Measurements from ENCODE around the gene SLC7A14. TPM values are rescaled to one million over a fixed set of nuclear protein-coding genes. Genes with fewer than 3 reads are reported as not detected.
A peak's percentile ranks its signal among the peaks of the same experiment; 100 is the strongest.

SLC7A14 gene
- total and polyA plus RNA-seq, 10 of the 15 experiments (the other 5 are each of a cell fraction or from before 2014, with no cell fraction given): not detected

GRCh38 chr3:170633573-170633972 is 47.7 kb upstream of the SLC7A14 start:
- no peaks in the 10 kb centered on the region for H3K79me2 ChIP-seq (ENCODE audit: control insufficient read depth, insufficient read depth, low read length)
- ATAC-seq: no peak
- no peak for FAIRE-seq
- in situ Hi-C loops (cut with MboI): loop anchor here (10.0 kb wide), 1 partner anchor 579 kb away; no protein-coding TSS in a partner anchor
- no peak for DNase-seq (ENCODE audit: low read depth, low spot score)
- H3K4me1 ChIP-seq (ENCODE audit: control insufficient read depth, insufficient read depth, low read length): peaks cover 27% of the 10 kb centered on the region
- no peak overlapping the region for H2AFZ ChIP-seq (ENCODE audit: control insufficient read depth, low read depth, low read length)
- no peak overlapping the region for H3K9ac ChIP-seq (ENCODE audit: control insufficient read depth, insufficient read depth, low read length)
- H4K20me1 ChIP-seq (ENCODE audit: control insufficient read depth, insufficient read depth): peaks cover 2% of the 10 kb centered on the region; the same call in 1 of the 2 replicates
- no peak for TF ChIP-seq IKZF1 (conservative IDR thresholded peaks at IDR 0.05)
- no peak for TF ChIP-seq HDGF (IDR thresholded peaks at IDR 0.05)
- no peak for TF ChIP-seq TCF3 (IDR thresholded peaks at IDR 0.05; ENCODE audit: borderline replicate concordance, insufficient read depth, low read depth, low read length)
- no peak for TF ChIP-seq SUPT20H (IDR thresholded peaks at IDR 0.05; ENCODE audit: borderline replicate concordance, control insufficient read depth, low read depth, low read length)
- TF ChIP-seq ZZZ3 (IDR thresholded peaks at IDR 0.05; ENCODE audit: control insufficient read depth, insufficient read length, low read depth): no peak
- no peak for TF ChIP-seq ZNF384 (IDR thresholded peaks at IDR 0.05; ENCODE audit: borderline replicate concordance, low read depth, low read length)
- TF ChIP-seq SIN3A (IDR thresholded peaks at IDR 0.05; ENCODE audit: low read depth, low read length): no peak
- H3K27me3 ChIP-seq (replicated peaks in 1 of 2; ENCODE audit: control insufficient read depth in 2 of 2, insufficient read depth in 2 of 2, low read length in 1 of 2): peaks cover 0 to 5% of the 10 kb centered on the region in 2 experiments; a peak in 3 of 4 replicates
- no peak overlapping the region for H3K4me3 ChIP-seq
- 30% methylated on average over 4 of the region's 4 CpGs for WGBS (ENCODE audit: insufficient coverage, insufficient replicate concordance, low lambda C conversion rate, missing lambda C conversion rate)
- RAD21 ChIA-PET (ENCODE audit: unreplicated experiment): no interaction called here
- intact Hi-C loops (cut with micrococcal nuclease; ENCODE audit: unreplicated experiment): loop anchor here (5.0 kb wide), 2 partner anchors 206 to 576 kb away; no protein-coding TSS in a partner anchor
- H3K36me3 ChIP-seq (ENCODE audit: control insufficient read depth in 2 of 2, insufficient read depth in 2 of 2, low read length in 1 of 2): no peaks in the 10 kb centered on the region
- POLR2A ChIA-PET: interaction anchor here (0.6 kb wide), 1 partner anchor 70 kb away, joined by 5 read pairs; no protein-coding TSS in a partner anchor
- peak overlapping the region; percentile 34 for H3K4me2 ChIP-seq (ENCODE audit: control insufficient read depth, insufficient read depth)
- SMC1A ChIA-PET (ENCODE audit: uncharacterized antibody, unreplicated experiment): no interaction called here
- H3K27ac ChIP-seq (ENCODE audit: control insufficient read depth, insufficient read depth): no peak overlapping the region
- H3K9me3 ChIP-seq (replicated peaks; ENCODE audit: control insufficient read depth, insufficient read depth, low read length): no peaks in the 10 kb centered on the region; the same call in 2 of the 3 replicates
- CTCF ChIA-PET: no interaction called here
- no TSS peak for BruUV-seq (replicated peaks)

- BruUV-seq (replicated peaks): no TSS peak
- H2AFZ ChIP-seq (ENCODE audit: control insufficient read depth, low read depth, low read length): no peak overlapping the region
- DNase-seq (ENCODE audit: low read depth, low spot score) (peak; percentile 95), ATAC-seq (peak; percentile 97), FAIRE-seq (peak; percentile 100)
- H3K27ac ChIP-seq (ENCODE audit: control insufficient read depth, insufficient read depth): no peak overlapping the region
- POLR2A ChIA-PET: no interaction called here
- H3K4me2 ChIP-seq (ENCODE audit: control insufficient read depth, insufficient read depth): no peak overlapping the region; the same call in 1 of the 2 replicates
- no peaks in the 10 kb centered on the region for H3K36me3 ChIP-seq (ENCODE audit: control insufficient read depth in 2 of 2, insufficient read depth in 2 of 2, low read length in 1 of 2)
- CTCF ChIA-PET: no interaction called here
- SMC1A ChIA-PET (ENCODE audit: uncharacterized antibody, unreplicated experiment): no interaction called here
- intact Hi-C loops (cut with micrococcal nuclease; ENCODE audit: unreplicated experiment): loop anchor here (5.0 kb wide), 2 partner anchors 205 to 575 kb away; no protein-coding TSS in a partner anchor
- in situ Hi-C loops (cut with MboI): loop anchor here (10.0 kb wide), 1 partner anchor 578 kb away; no protein-coding TSS in a partner anchor
- RAD21 ChIA-PET (ENCODE audit: unreplicated experiment): no interaction called here
- H3K9ac ChIP-seq (ENCODE audit: control insufficient read depth, insufficient read depth, low read length): no peak overlapping the region
- H3K9me3 ChIP-seq (replicated peaks; ENCODE audit: control insufficient read depth, insufficient read depth, low read length): no peaks in the 10 kb centered on the region; the same call in 2 of the 3 replicates
- WGBS (ENCODE audit: insufficient coverage, insufficient replicate concordance, low lambda C conversion rate, missing lambda C conversion rate): 0% methylated on average over 4 of the region's 4 CpGs
- peaks cover 0 to 5% of the 10 kb centered on the region in 2 experiments; a peak in 3 of 4 replicates for H3K27me3 ChIP-seq (replicated peaks in 1 of 2; ENCODE audit: control insufficient read depth in 2 of 2, insufficient read depth in 2 of 2, low read length in 1 of 2)
- H4K20me1 ChIP-seq (ENCODE audit: control insufficient read depth, insufficient read depth): peaks cover 2% of the 10 kb centered on the region; the same call in 1 of the 2 replicates
- H3K4me1 ChIP-seq (ENCODE audit: control insufficient read depth, insufficient read depth, low read length): peaks cover 27% of the 10 kb centered on the region
- H3K79me2 ChIP-seq (ENCODE audit: control insufficient read depth, insufficient read depth, low read length): no peaks in the 10 kb centered on the region
- H3K4me3 ChIP-seq: no peak overlapping the region
- TF ChIP-seq CHD4 (IDR thresholded peaks at IDR 0.05): no peak
- TF ChIP-seq TARDBP (IDR thresholded peaks at IDR 0.05; ENCODE audit: borderline replicate concordance): no peak
- TF ChIP-seq JUND (IDR thresholded peaks at IDR 0.05; ENCODE audit: low read depth, low read length): peak; percentile 27; the same call in 1 of the 2 replicates
- TF ChIP-seq ETV6 (conservative IDR thresholded peaks at IDR 0.05 in 1 of 2, IDR thresholded peaks at IDR 0.05 in 1 of 2; ENCODE audit: borderline replicate concordance in 1 of 2, low read depth in 1 of 2): 0 out of 4 replicates have a peak, but pooled peaks of 1 of the 2 experiments have one; percentile 21
- TF ChIP-seq YBX1 (IDR thresholded peaks at IDR 0.05): no peak
- no peak for TF ChIP-seq MYC (IDR thresholded peaks at IDR 0.05; ENCODE audit: insufficient read depth, insufficient read length, insufficient replicate concordance, low read length, severe bottlenecking)
- peak; percentile 90 for TF ChIP-seq IRF4 (IDR thresholded peaks at IDR 0.05; ENCODE audit: low read depth, low read length)
- no peak for TF ChIP-seq SREBF2 (IDR thresholded peaks at IDR 0.05; ENCODE audit: low read length)
- no peak for TF ChIP-seq MXI1 (IDR thresholded peaks at IDR 0.05; ENCODE audit: low read depth, low read length)
Measured at GRCh38 chr3:170632780-170633179, 46.9 kb upstream of the SLC7A14 start.
